ENCODE results near the gene CRTAC1.

Gene CRTAC1

DNA sequence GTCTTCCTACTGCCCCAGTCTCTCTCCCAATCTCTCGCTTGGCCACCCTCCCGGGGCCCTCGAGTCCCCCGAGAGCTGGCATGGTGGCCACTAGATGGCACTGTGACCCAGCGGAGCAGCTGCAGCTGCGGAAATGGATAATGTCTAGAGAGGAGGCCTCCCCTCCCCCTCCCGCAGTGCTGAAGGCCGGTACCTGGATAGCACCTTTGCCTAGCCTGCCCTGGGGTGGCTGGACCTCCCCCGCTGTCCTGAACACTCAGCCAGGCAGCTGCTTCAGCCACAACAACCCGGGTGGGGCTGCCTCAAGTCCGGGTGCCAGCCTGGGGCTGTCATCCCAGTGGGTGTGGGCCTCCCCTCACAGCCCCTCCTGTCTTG lies 115.6 kb downstream of the CRTAC1 start:
- peak overlapping the region in 4 of 11 experiments; percentile 18 to 47 (median 46); a peak in 7 of 22 replicates for H3K27ac ChIP-seq
- no peaks in the 10 kb centered on the region for H3K36me3 ChIP-seq
- H3K27me3 ChIP-seq = no peaks in the 10 kb centered on the region; a peak in 1 of 22 replicates
- no peaks in the 10 kb centered on the region for H3K9me3 ChIP-seq (replicated peaks in 1 of 11)
- H3K4me1 ChIP-seq = peaks cover 18 to 55% (median 36%) of the 10 kb centered on the region in 10 experiments
- peak overlapping the region in 2 of 11 experiments; percentile 3 to 33; a peak in 1 of 22 replicates for H3K9ac ChIP-seq
- peaks cover 0 to 6% (median 0%) of the 10 kb centered on the region in 11 experiments; a peak in 1 of 22 replicates for H4K20me1 ChIP-seq
- no peak overlapping the region for H3K4me3 ChIP-seq
- H3K4me2 ChIP-seq = peak overlapping the region in 10 of 11 experiments; percentile 31 to 68 (median 47); a peak in 16 of 22 replicates
- TF ChIP-seq Cebpa-rat (IDR thresholded peaks at IDR 0.05) = no peak

DNA sequence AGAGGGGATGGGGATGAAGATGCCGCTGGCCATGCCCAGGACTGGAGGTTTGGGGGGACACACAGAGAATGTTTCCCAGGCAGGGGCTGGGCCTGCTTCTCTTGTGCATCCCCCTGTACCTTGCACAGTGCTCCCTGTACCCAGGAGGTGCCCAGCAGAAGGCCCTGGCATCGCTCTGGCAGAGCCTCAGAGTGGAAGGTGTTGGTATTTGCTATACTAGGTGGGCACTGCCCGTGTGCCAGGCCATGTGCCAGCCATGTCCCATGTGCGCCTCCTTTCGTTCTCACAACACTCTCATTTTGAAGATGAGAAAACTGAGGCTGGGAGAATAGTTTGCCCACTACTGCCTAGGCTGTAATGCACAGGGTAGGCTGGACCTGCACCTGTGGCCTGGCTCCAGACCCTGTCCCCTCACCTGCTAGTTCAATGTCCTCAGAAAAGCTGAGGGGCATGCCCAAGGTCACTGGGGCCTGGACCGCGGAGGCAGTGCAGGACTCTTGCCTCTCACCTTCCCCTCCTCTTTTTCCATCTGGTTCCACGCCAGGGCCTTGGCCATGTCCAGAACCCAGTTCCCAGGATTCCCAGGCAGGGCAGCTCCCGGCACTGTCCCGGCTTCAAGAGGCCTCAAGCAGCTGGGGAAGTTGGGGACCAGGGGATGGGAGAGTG lies 116.1 kb downstream of the CRTAC1 start:
- no peak for TF ChIP-seq Cebpa-rat (IDR thresholded peaks at IDR 0.05)
- peaks cover 0 to 6% (median 0%) of the 10 kb centered on the region in 11 experiments; a peak in 1 of 22 replicates for H4K20me1 ChIP-seq
- H3K4me2 ChIP-seq = peak overlapping the region in 7 of 11 experiments; percentile 31 to 68 (median 45); a peak in 12 of 22 replicates
- no peak overlapping the region for H3K4me3 ChIP-seq
- 0 out of 22 replicates have a peak overlapping the region, but pooled peaks of 2 of the 11 experiments have one; percentile 3 to 33 for H3K9ac ChIP-seq
- peaks cover 16 to 51% (median 34%) of the 10 kb centered on the region in 10 experiments for H3K4me1 ChIP-seq
- no peaks in the 10 kb centered on the region; a peak in 1 of 22 replicates for H3K27me3 ChIP-seq
- H3K36me3 ChIP-seq = no peaks in the 10 kb centered on the region
- no peaks in the 10 kb centered on the region for H3K9me3 ChIP-seq (replicated peaks in 1 of 11)
- H3K27ac ChIP-seq = no peak overlapping the region

DNA sequence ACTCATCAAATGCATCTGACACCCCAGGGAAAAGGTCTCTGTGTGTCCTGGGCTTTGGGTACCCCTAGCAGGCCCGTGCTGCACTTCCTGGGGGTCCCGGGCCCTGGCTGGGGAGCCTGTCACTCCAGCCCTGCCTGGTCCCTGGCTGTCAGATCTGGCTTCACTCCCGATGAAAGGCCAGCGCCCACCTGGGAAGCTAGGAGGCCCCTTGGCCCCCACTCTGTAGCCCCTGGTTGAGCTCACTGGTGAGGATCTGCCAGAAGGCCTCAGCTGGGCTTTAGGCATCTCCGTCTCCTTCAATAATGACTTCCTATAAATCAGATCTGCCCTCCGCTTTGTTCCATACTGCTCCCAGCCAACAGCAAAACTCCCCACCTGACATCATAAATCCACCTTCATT lies 116.8 kb downstream of the CRTAC1 start:
- no peaks in the 10 kb centered on the region for H3K9me3 ChIP-seq (replicated peaks in 1 of 11)
- TF ChIP-seq Cebpa-rat (IDR thresholded peaks at IDR 0.05) = no peak
- no peak overlapping the region for H3K9ac ChIP-seq
- H3K4me3 ChIP-seq = no peak overlapping the region
- peaks cover 9 to 44% (median 27%) of the 10 kb centered on the region in 10 experiments for H3K4me1 ChIP-seq
- no peaks in the 10 kb centered on the region; a peak in 1 of 22 replicates for H3K27me3 ChIP-seq
- H3K36me3 ChIP-seq = no peaks in the 10 kb centered on the region
- peaks cover 0 to 6% (median 0%) of the 10 kb centered on the region in 11 experiments; a peak in 1 of 22 replicates for H4K20me1 ChIP-seq
- H3K4me2 ChIP-seq = peak overlapping the region in 2 of 11 experiments; percentile 8 to 24; a peak in 3 of 22 replicates
- no peak overlapping the region for H3K27ac ChIP-seq

DNA sequence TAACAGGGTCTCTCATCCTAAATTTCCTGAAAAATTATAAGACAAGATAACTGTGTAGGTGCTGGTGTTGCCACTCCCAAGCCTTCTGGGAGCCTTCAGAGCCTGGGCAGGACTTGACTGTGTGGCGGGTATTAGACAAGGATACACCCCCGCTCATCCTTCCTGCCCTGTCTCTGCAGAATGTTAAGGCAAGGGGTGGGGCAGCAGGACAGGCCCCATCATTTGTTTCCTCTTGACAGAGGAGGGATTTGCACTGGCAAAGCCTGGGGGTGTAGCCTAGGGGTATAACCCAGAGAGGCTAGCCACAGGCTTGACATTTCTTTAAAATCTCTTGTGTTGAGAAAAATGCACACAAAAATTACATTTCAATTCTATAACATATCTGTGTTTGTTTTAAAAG lies 117.2 kb downstream of the CRTAC1 start:
- Histone ChIP-seq H3K27ac (no peak overlapping the region), H3K9ac (no peak overlapping the region), H3K4me1 (peaks cover 8 to 40% (median 23%) of the 10 kb centered on the region in 10 experiments; a peak in 18 of 20 replicates), H3K4me2 (peak overlapping the region in 5 of 11 experiments; percentile 8 to 25 (median 18); a peak in 6 of 22 replicates), H4K20me1 (peaks cover 0 to 6% (median 0%) of the 10 kb centered on the region in 11 experiments; a peak in 1 of 22 replicates), H3K4me3 (no peak overlapping the region), H3K36me3 (no peaks in the 10 kb centered on the region), H3K9me3 (replicated peaks in 1 of 11) (no peaks in the 10 kb centered on the region), H3K27me3 (no peaks in the 10 kb centered on the region; a peak in 1 of 22 replicates)
- no peak for TF ChIP-seq Cebpa-rat (IDR thresholded peaks at IDR 0.05)

DNA sequence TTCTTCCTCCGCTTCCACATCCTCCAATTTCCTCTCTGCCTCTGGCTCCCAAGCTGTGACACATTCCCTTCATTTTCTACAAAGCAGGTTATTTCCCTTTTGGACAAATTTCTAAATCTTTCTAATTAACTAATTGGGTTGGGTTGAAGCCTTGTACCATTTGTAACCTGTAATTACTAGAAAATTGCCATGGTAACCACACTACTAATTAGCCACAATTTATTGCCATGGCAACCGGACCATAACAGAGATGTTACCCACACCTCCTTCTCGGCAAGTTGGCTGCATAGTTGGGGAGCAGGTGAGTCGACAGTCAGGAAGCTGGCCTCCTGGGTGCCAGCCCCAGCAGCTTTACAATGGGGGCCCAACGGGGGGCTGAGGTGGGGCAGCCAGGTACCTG lies 119.2 kb downstream of the CRTAC1 start:
- Histone ChIP-seq H3K4me3 (no peak overlapping the region), H3K27me3 (peaks cover 0 to 11% (median 5%) of the 10 kb centered on the region in 11 experiments; a peak in 10 of 22 replicates), H3K9ac (no peak overlapping the region), H3K4me2 (no peak overlapping the region), H3K4me1 (peaks cover 8 to 22% (median 18%) of the 10 kb centered on the region in 10 experiments; a peak in 18 of 20 replicates), H3K36me3 (no peaks in the 10 kb centered on the region), H3K27ac (no peak overlapping the region), H4K20me1 (peaks cover 0 to 6% (median 0%) of the 10 kb centered on the region in 11 experiments; a peak in 3 of 22 replicates), H3K9me3 (replicated peaks in 1 of 11) (no peaks in the 10 kb centered on the region)
- no peak for TF ChIP-seq Cebpa-rat (IDR thresholded peaks at IDR 0.05)

DNA sequence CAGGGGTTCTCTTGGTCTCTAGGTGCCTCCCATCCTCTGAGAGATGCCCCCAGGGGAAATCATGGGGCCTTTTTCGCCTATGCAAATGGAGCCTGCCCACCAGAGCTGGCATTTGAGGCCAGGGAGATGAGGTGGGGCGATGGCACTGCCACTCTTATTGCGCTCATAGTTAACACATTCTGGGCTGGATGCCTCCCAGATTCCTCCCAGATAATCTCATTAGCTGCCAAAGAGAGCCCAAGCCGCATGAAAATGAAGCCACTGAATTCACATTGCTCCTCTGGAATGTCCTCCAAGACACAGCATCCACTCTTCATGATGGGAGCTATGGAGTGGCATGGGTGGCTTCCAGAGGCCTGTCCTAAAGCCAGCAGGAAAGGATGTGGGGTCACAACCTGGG lies 119.8 kb downstream of the CRTAC1 start:
- peaks cover 8 to 22% (median 16%) of the 10 kb centered on the region in 10 experiments; a peak in 18 of 20 replicates for H3K4me1 ChIP-seq
- no peak overlapping the region for H3K27ac ChIP-seq
- no peaks in the 10 kb centered on the region for H3K36me3 ChIP-seq
- H3K27me3 ChIP-seq = peaks cover 0 to 16% (median 10%) of the 10 kb centered on the region in 11 experiments; a peak in 13 of 22 replicates
- H3K4me2 ChIP-seq = no peak overlapping the region
- H4K20me1 ChIP-seq = peaks cover 0 to 6% (median 0%) of the 10 kb centered on the region in 11 experiments; a peak in 4 of 22 replicates
- no peak overlapping the region for H3K9ac ChIP-seq
- no peaks in the 10 kb centered on the region for H3K9me3 ChIP-seq (replicated peaks in 1 of 11)
- no peak overlapping the region for H3K4me3 ChIP-seq
- TF ChIP-seq Cebpa-rat (IDR thresholded peaks at IDR 0.05) = no peak

DNA sequence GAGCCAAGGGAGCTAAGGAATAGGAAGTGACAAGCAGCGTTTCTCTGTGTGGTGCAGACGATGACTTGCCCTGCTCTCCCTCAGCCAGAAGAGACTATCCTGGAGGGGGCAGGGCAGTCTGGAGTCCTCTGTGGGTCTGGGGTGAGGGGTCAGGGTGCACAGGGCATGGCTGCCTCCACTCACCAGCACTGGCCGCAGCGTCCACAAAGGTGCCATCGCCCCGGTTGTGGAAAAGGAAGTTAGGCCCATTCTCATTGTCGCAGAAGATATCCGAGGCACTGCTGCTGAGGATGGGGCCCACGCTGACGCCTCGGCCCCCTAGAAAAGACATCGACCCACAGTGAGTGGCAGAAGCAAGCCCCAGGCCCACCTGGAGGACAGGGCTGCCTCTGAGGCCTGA lies 122.6 kb downstream of the CRTAC1 start:
- H3K9me3 ChIP-seq (replicated peaks in 1 of 11) = no peaks in the 10 kb centered on the region
- peaks cover 0 to 20% (median 12%) of the 10 kb centered on the region in 11 experiments; a peak in 13 of 22 replicates for H3K27me3 ChIP-seq
- peaks cover 0 to 6% (median 0%) of the 10 kb centered on the region in 11 experiments; a peak in 4 of 22 replicates for H4K20me1 ChIP-seq
- no peak overlapping the region for H3K9ac ChIP-seq
- H3K4me1 ChIP-seq = peaks cover 0 to 7% (median 5%) of the 10 kb centered on the region in 10 experiments; a peak in 8 of 20 replicates
- TF ChIP-seq Cebpa-rat (IDR thresholded peaks at IDR 0.05) = no peak
- no peak overlapping the region for H3K4me2 ChIP-seq
- no peaks in the 10 kb centered on the region for H3K36me3 ChIP-seq
- no peak overlapping the region for H3K4me3 ChIP-seq
- no peak overlapping the region for H3K27ac ChIP-seq

DNA sequence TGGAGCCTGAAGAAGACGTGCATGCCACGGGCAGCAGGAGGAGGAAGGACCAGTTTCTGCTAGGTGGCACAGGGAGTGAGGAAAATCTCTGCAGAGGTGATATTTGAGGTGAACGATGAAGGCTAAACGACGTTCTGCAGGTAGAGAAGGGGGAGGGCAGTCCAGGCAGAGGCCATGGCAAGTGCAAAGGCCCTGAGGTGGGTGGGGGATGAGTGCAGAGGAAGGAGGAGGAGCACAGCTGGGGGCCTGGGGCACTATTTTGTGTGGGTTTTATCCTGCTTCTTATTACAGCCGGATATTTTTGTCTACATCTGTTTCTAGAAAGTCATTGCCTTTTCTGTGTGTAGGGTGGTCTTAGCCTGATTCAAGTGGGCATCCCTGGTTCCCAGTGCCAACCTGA lies 123.2 kb downstream of the CRTAC1 start:
- peaks cover 0 to under 1% (median 0%) of the 10 kb centered on the region in 10 experiments; a peak in 3 of 20 replicates for H3K4me1 ChIP-seq
- H3K36me3 ChIP-seq = no peaks in the 10 kb centered on the region
- peaks cover 0 to 20% (median 12%) of the 10 kb centered on the region in 11 experiments; a peak in 13 of 22 replicates for H3K27me3 ChIP-seq
- TF ChIP-seq Cebpa-rat (IDR thresholded peaks at IDR 0.05) = no peak
- no peak overlapping the region for H3K9ac ChIP-seq
- H3K4me3 ChIP-seq = no peak overlapping the region
- H3K9me3 ChIP-seq (replicated peaks in 1 of 11) = no peaks in the 10 kb centered on the region
- no peak overlapping the region for H3K27ac ChIP-seq
- H3K4me2 ChIP-seq = no peak overlapping the region
- peaks cover 0 to 6% (median 0%) of the 10 kb centered on the region in 11 experiments; a peak in 4 of 22 replicates for H4K20me1 ChIP-seq

DNA sequence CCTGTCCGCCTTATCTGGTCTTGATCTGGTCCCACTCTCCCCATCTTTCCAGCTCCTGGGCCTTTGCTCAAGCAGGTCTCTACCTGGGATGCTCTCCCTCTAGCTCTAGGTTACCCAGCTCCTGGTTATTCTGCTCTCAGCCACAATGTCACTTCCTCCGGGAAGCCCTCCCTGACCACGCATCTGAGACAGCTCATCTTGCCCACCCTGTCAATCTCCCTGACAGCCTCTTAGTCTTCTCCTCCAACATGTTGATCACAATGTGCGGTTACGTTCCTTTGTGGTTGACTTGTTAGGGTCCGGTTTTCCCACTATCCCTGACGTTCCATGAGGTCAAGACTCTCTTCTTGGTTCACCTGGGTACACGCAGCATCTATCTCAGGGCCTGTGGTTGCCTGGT lies 125.1 kb downstream of the CRTAC1 start:
- no peaks in the 10 kb centered on the region; a peak in 1 of 20 replicates for H3K4me1 ChIP-seq
- H3K27ac ChIP-seq = no peak overlapping the region
- H3K9ac ChIP-seq = no peak overlapping the region
- H3K4me3 ChIP-seq = no peak overlapping the region
- H3K9me3 ChIP-seq (replicated peaks in 1 of 11) = no peaks in the 10 kb centered on the region
- H3K36me3 ChIP-seq = no peaks in the 10 kb centered on the region
- H3K4me2 ChIP-seq = no peak overlapping the region
- TF ChIP-seq Cebpa-rat (IDR thresholded peaks at IDR 0.05) = no peak
- peaks cover 0 to 20% (median 12%) of the 10 kb centered on the region in 11 experiments; a peak in 12 of 22 replicates for H3K27me3 ChIP-seq
- peaks cover 0 to 6% (median 0%) of the 10 kb centered on the region in 11 experiments; a peak in 3 of 22 replicates for H4K20me1 ChIP-seq

Data from BLaER1 treated with 17β-estradiol and CSF1 and Interleukin-3, amounts not matched to agents 10 nM and 100 nM (cell line).